ENCODE results near the gene GBE1.
A peak's percentile ranks its signal among the peaks of the same experiment; 100 is the strongest.
"Not testable (repeated sequence)": the region's sequence is repeated elsewhere in the genome, so short reads cannot be mapped to it uniquely, and the experiment has no call there.

Gene GBE1

GRCh38 chr3:81760215-81760614 lies 1.2 kb downstream of the GBE1 start:
- TF ChIP-seq CTCF (IDR thresholded peaks at IDR 0.05): no peak
- Histone ChIP-seq H3K36me3 (ENCODE audit: control insufficient read depth, insufficient read depth, low read length) (no peaks in the 10 kb centered on the region), H3K4me3 (ENCODE audit: low read depth, low read length) (peak overlapping the region; percentile 81), H3K27me3 (ENCODE audit: control insufficient read depth, insufficient read depth, low read length) (no peaks in the 10 kb centered on the region), H3K79me2 (peaks cover 16% of the 10 kb centered on the region), H2AFZ (peak overlapping the region; percentile 99), H3K9me3 (ENCODE audit: control insufficient read depth, low read length) (no peaks in the 10 kb centered on the region), H3K4me2 (ENCODE audit: low read length) (peak overlapping the region; percentile 91), H3K9ac (peak overlapping the region; percentile 97), H3K4me1 (peaks cover 4% of the 10 kb centered on the region), H3K27ac (peak overlapping the region; percentile 99)

GRCh38 chr3:81758771-81759170 lies 2.7 kb downstream of the GBE1 start:
- H3K36me3 ChIP-seq (ENCODE audit: control insufficient read depth, insufficient read depth, low read length); H3K9ac ChIP-seq; H3K4me3 ChIP-seq (ENCODE audit: low read depth, low read length); H3K4me2 ChIP-seq (ENCODE audit: low read length); H3K9me3 ChIP-seq (ENCODE audit: control insufficient read depth, low read length); H2AFZ ChIP-seq; H3K27ac ChIP-seq; H3K4me1 ChIP-seq; H3K27me3 ChIP-seq (ENCODE audit: control insufficient read depth, insufficient read depth, low read length): not testable (repeated sequence)
- H3K79me2 ChIP-seq: peaks cover 22% of the 10 kb centered on the region

DNA sequence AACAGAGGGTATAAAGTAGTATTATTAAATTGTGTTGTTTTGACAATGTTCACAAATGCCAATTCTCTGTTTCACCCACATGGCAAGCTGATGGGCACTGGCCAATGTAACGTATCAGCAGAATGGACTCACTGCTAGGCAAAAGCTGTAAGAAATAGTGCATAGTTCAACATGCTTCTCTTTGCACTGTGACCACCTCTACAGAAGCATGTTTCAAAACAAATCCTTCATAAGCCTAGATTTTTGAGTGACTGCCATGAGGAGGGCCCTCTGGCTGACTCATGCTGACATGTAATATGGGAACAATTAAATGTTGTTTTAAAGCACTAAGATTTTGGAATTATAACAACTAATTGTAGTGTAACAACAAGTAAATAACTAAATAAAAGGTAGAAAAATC lies 3.2 kb downstream of the GBE1 start:
- Histone ChIP-seq H3K27me3 (ENCODE audit: control insufficient read depth, insufficient read depth, low read length) (no peaks in the 10 kb centered on the region), H3K4me1 (peaks cover 4% of the 10 kb centered on the region), H3K27ac (no peak overlapping the region), H3K4me2 (ENCODE audit: low read length) (no peak overlapping the region), H3K9me3 (ENCODE audit: control insufficient read depth, low read length) (no peaks in the 10 kb centered on the region), H3K36me3 (ENCODE audit: control insufficient read depth, insufficient read depth, low read length) (no peaks in the 10 kb centered on the region), H3K9ac (no peak overlapping the region), H2AFZ (no peak overlapping the region), H3K79me2 (peaks cover 22% of the 10 kb centered on the region), H3K4me3 (ENCODE audit: low read depth, low read length) (no peak overlapping the region)
- TF ChIP-seq CTCF (IDR thresholded peaks at IDR 0.05): no peak

GRCh38 chr3:81753416-81754027 lies 7.9 kb downstream of the GBE1 start:
- Histone ChIP-seq H3K36me3 (ENCODE audit: control insufficient read depth, insufficient read depth, low read length) (no peaks in the 10 kb centered on the region), H2AFZ (no peak overlapping the region), H3K4me1 (no peaks in the 10 kb centered on the region), H3K9me3 (ENCODE audit: control insufficient read depth, low read length) (no peaks in the 10 kb centered on the region), H3K27ac (no peak overlapping the region), H3K4me2 (ENCODE audit: low read length) (no peak overlapping the region), H3K9ac (no peak overlapping the region), H3K27me3 (ENCODE audit: control insufficient read depth, insufficient read depth, low read length) (no peaks in the 10 kb centered on the region), H3K4me3 (ENCODE audit: low read depth, low read length) (no peak overlapping the region), H3K79me2 (peaks cover 19% of the 10 kb centered on the region)
- TF ChIP-seq CTCF (IDR thresholded peaks at IDR 0.05): no peak

DNA sequence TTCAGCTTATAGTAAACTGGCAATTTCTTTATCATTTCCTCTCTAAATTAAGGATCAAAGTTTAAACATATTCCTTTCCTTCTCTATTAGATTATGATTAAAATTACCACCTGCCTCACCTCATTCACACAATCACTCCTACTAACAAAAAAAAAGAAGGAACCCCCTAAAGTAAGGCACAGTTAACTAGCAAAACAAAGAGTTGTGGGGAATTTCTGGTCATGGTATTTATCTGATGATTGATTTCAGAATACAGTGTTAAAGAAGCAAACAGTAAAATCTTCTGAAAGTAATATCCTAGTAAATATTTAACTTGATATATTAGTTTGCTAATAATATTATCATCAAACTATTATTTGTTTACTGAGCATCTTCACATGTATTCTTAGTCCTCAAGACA lies 8.8 kb downstream of the GBE1 start:
- H3K4me2 ChIP-seq (ENCODE audit: low read length): no peak overlapping the region
- H3K9me3 ChIP-seq (ENCODE audit: control insufficient read depth, low read length): no peaks in the 10 kb centered on the region
- H3K9ac ChIP-seq: no peak overlapping the region
- no peaks in the 10 kb centered on the region for H3K4me1 ChIP-seq
- no peak for TF ChIP-seq CTCF (IDR thresholded peaks at IDR 0.05)
- H2AFZ ChIP-seq: no peak overlapping the region
- peaks cover 19% of the 10 kb centered on the region for H3K79me2 ChIP-seq
- H3K4me3 ChIP-seq (ENCODE audit: low read depth, low read length): no peak overlapping the region
- H3K36me3 ChIP-seq (ENCODE audit: control insufficient read depth, insufficient read depth, low read length): no peaks in the 10 kb centered on the region
- no peak overlapping the region for H3K27ac ChIP-seq
- no peaks in the 10 kb centered on the region for H3K27me3 ChIP-seq (ENCODE audit: control insufficient read depth, insufficient read depth, low read length)

Measured in parathyroid adenoma (tissue), 2 donors.